Liver (tissue), 9 donors: ENCODE results near the gene ZSCAN5C. TPM values are rescaled to one million over a fixed set of nuclear protein-coding genes. Genes with fewer than 3 reads are reported as not detected.

Experiments used
- DNase-seq: peaks from one replicate; pipeline ENCODE4 v3.0.0-alpha.2; 2017; ENCODE audit warnings: low spot score
- H3K27ac ChIP-seq, 2 donors: one replicate each; pipeline ENCODE4 v1.7.0; 2013; ENCODE audit warnings: inconsistent platforms in 2 of 2, low read length in 2 of 2, control low read depth in 1 of 2, low read depth in 1 of 2, mild to moderate bottlenecking in 1 of 2
- H3K27me3 ChIP-seq, 4 donors: one replicate each; pipeline versions ENCODE4 v1.6.1 to v1.7.0; 2013; ENCODE audit warnings: low read length in 3 of 4, inconsistent platforms in 1 of 4, mild to moderate bottlenecking in 1 of 4, moderate library complexity in 1 of 4; ENCODE audit not compliant: control insufficient read depth in 4 of 4, insufficient read depth in 4 of 4
- H3K36me3 ChIP-seq, 4 donors: one replicate each; pipeline versions ENCODE4 v1.6.1 to v1.7.0; 2013; ENCODE audit warnings: low read length in 3 of 4, mild to moderate bottlenecking in 3 of 4, low read depth in 1 of 4, moderate library complexity in 1 of 4; ENCODE audit not compliant: control insufficient read depth in 4 of 4, insufficient read depth in 3 of 4
- H3K4me1 ChIP-seq, 4 donors: one replicate each; pipeline versions ENCODE4 v1.6.1 to v1.7.0; 2013; ENCODE audit warnings: low read length in 3 of 4, mild to moderate bottlenecking in 3 of 4, moderate library complexity in 1 of 4; ENCODE audit not compliant: control insufficient read depth in 4 of 4, insufficient read depth in 4 of 4
- H3K4me3 ChIP-seq, 3 donors: one replicate each; pipeline versions ENCODE4 v1.6.1 to v1.7.0; 2013; ENCODE audit warnings: low read length in 3 of 3, control low read depth in 1 of 3, low read depth in 1 of 3, mild to moderate bottlenecking in 1 of 3
- H3K9ac ChIP-seq, 2 donors: one replicate each; pipeline ENCODE4 v1.7.0; 2013; ENCODE audit warnings: low read length in 2 of 2, mild to moderate bottlenecking in 2 of 2, moderate library complexity in 2 of 2, control low read depth in 1 of 2, low read depth in 1 of 2
- H3K9me3 ChIP-seq, 4 donors: one replicate each; pipeline versions ENCODE4 v1.6.1 to v1.7.0; 2013; ENCODE audit warnings: low read length in 3 of 4; ENCODE audit not compliant: control insufficient read depth in 4 of 4
- ATF3 ChIP-seq: IDR thresholded peaks from 2 replicates; pipeline ENCODE4 v1.6.1; 2016; ENCODE audit warnings: antibody characterized with exemption
- CTCF ChIP-seq: fragments of 150-350 bp; IDR thresholded peaks from 2 replicates; pipeline ENCODE4 v1.5.1; 2017; ENCODE audit warnings: improper control_type of control experiment, low read depth, low read length; ENCODE audit not compliant: missing input control
- EGR1 ChIP-seq, 2 donors: IDR thresholded peaks; 2 replicates each; pipeline ENCODE4 v1.6.1; 2016 to 2018; ENCODE audit warnings: antibody characterized with exemption in 2 of 2, low read depth in 2 of 2
- FOXA1 ChIP-seq: IDR thresholded peaks from 2 replicates; pipeline ENCODE4 v1.6.1; 2016; ENCODE audit warnings: antibody characterized with exemption
- FOXA2 ChIP-seq: IDR thresholded peaks from 2 replicates; pipeline ENCODE4 v1.6.1; 2016; ENCODE audit warnings: antibody characterized with exemption
- GABPA ChIP-seq, 2 donors: IDR thresholded peaks in 1 of 2; conservative IDR thresholded peaks in 1 of 2; 2 replicates each; pipeline ENCODE4 v1.6.1; 2016; ENCODE audit warnings: antibody characterized with exemption in 2 of 2, mild to moderate bottlenecking in 1 of 2, moderate library complexity in 1 of 2
- HNF4A ChIP-seq, 2 donors: conservative IDR thresholded peaks; 2 replicates each; pipeline ENCODE4 v1.6.1; 2016; ENCODE audit warnings: antibody characterized with exemption in 2 of 2, mild to moderate bottlenecking in 2 of 2
- HNF4G ChIP-seq: IDR thresholded peaks from 2 replicates; pipeline ENCODE4 v1.6.1; 2016; ENCODE audit warnings: antibody characterized with exemption
- JUND ChIP-seq, 2 donors: IDR thresholded peaks; 2 replicates each; pipeline ENCODE4 v1.6.1; 2016; ENCODE audit warnings: antibody characterized with exemption in 2 of 2
- NR2F2 ChIP-seq: IDR thresholded peaks from 2 replicates; pipeline ENCODE4 v1.6.1; 2016; ENCODE audit warnings: antibody characterized with exemption
- RAD21 ChIP-seq, 2 donors: IDR thresholded peaks; 2 replicates each; pipeline ENCODE4 v1.6.1; 2016; ENCODE audit warnings: antibody characterized with exemption in 2 of 2, mild to moderate bottlenecking in 2 of 2
- REST ChIP-seq: IDR thresholded peaks from 2 replicates; pipeline ENCODE4 v1.6.1; 2016; ENCODE audit warnings: antibody characterized with exemption, mild to moderate bottlenecking
- RXRA ChIP-seq, 2 donors: IDR thresholded peaks; 2 replicates each; pipeline ENCODE4 v1.6.1; 2017 to 2018; ENCODE audit warnings: antibody characterized with exemption in 2 of 2, mild to moderate bottlenecking in 1 of 2
- TAF1 ChIP-seq: conservative IDR thresholded peaks from 2 replicates; pipeline ENCODE4 v1.6.1; 2016; ENCODE audit warnings: antibody characterized with exemption, mild to moderate bottlenecking
- YY1 ChIP-seq: IDR thresholded peaks from 2 replicates; pipeline ENCODE4 v1.6.1; 2016; ENCODE audit warnings: antibody characterized with exemption, mild to moderate bottlenecking
- WGBS: extraction: QIAGEN DNeasy Blood & Tissue Kit; methylation state at CpG from one replicate; pipeline ENCODE4 v1.1.7; 2013; 5-methylcytosine and 5-hydroxymethylcytosine counted together
- polyA plus RNA-seq, 2 donors: library from polyadenylated mRNA; stranded (reverse) in 1 of 2; unstranded in 1 of 2; fragments of 200-250 nt in 1 of 2; fragments of >200 nt in 1 of 2; fragmentation: Nextera tagmentation in 1 of 2; extraction: Ambion mirVana in 1 of 2; gene quantifications; one replicate each; pipeline versions ENCODE4 v1.2.1 to v1.2.3, GENCODE V29; 2013 to 2015
- total RNA-seq, 2 donors: library from RNA; depleted of rRNA; stranded (reverse); fragments of >200 nt; gene quantifications; one replicate each; pipeline ENCODE4 v1.2.3, GENCODE V29; 2014
- TF ChIP-seq, protein P1 (sequence below): IDR thresholded peaks from 2 replicates; pipeline ENCODE4 v1.6.1; 2016; ENCODE audit warnings: antibody characterized with exemption
- donor health status: healthy.
- donor health status: healthy.
- donor health status: healthy.
- donor health status: healthy.
- donor health status: healthy.

Gene ZSCAN5C
- total and polyA plus RNA-seq, 4 donors = not detected

DNA sequence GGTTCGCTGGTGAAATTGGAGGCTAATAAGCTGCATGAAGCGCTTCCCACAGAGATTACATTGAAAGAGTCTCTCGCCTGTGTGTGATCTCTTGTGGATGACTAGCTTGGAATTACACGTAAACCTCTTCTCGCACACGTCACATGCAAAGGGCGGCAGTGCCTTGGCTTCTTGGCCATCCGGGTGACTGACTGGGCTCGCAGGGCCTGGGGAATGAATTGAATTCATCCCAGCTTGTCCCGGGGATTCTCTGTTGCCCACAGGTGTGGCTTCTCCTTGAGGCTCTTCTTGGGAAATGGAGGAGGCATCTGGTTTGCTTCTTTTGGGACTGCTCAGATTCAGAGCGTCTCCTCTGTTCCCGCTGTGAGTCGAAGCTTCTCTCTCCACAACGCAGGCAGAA is 19.8 kb downstream of the ZSCAN5C start:
- no peaks in the 10 kb centered on the region for H3K9me3 ChIP-seq
- H3K27ac ChIP-seq = no peak overlapping the region
- H3K4me1 ChIP-seq = peaks cover 3 to 10% (median 7%) of the 10 kb centered on the region in 4 donors
- H3K9ac ChIP-seq = no peak overlapping the region
- WGBS = 95% methylated on average over 14 of the region's 14 CpGs
- TF ChIP-seq RXRA (IDR thresholded peaks at IDR 0.05) = no peak
- TF ChIP-seq NR2F2 = no peak
- no peak for TF ChIP-seq CTCF
- no peak for TF ChIP-seq FOXA2
- TF ChIP-seq RAD21 (IDR thresholded peaks at IDR 0.05) = no peak
- TF ChIP-seq, protein P1, sequence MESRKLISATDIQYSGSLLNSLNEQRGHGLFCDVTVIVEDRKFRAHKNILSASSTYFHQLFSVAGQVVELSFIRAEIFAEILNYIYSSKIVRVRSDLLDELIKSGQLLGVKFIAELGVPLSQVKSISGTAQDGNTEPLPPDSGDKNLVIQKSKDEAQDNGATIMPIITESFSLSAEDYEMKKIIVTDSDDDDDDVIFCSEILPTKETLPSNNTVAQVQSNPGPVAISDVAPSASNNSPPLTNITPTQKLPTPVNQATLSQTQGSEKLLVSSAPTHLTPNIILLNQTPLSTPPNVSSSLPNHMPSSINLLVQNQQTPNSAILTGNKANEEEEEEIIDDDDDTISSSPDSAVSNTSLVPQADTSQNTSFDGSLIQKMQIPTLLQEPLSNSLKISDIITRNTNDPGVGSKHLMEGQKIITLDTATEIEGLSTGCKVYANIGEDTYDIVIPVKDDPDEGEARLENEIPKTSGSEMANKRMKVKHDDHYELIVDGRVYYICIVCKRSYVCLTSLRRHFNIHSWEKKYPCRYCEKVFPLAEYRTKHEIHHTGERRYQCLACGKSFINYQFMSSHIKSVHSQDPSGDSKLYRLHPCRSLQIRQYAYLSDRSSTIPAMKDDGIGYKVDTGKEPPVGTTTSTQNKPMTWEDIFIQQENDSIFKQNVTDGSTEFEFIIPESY = no peak
- no peak for TF ChIP-seq FOXA1
- TF ChIP-seq HNF4G = no peak
- TF ChIP-seq JUND (IDR thresholded peaks at IDR 0.05) = no peak
- no peak for TF ChIP-seq TAF1
- TF ChIP-seq ATF3 = no peak
- TF ChIP-seq HNF4A (conservative IDR thresholded peaks at IDR 0.05) = no peak
- TF ChIP-seq GABPA (IDR thresholded peaks at IDR 0.05 in 1 of 2, conservative IDR thresholded peaks at IDR 0.05 in 1 of 2) = no peak
- TF ChIP-seq REST = no peak
- peaks cover 0 to 4% (median 3%) of the 10 kb centered on the region in 4 donors for H3K36me3 ChIP-seq
- no peaks in the 10 kb centered on the region for H3K27me3 ChIP-seq
- DNase-seq = no peak
- no peak overlapping the region for H3K4me3 ChIP-seq

- Histone ChIP-seq H3K27ac (no peak overlapping the region), H3K9ac (no peak overlapping the region), H3K9me3 (no peaks in the 10 kb centered on the region), H3K4me1 (no peaks in the 10 kb centered on the region), H3K27me3 (no peaks in the 10 kb centered on the region), H3K36me3 (peaks cover 0 to 4% (median 3%) of the 10 kb centered on the region in 4 donors), H3K4me3 (no peak overlapping the region)
- WGBS = 81% methylated on average over 6 of the region's 6 CpGs
- no peak for DNase-seq
- TF ChIP-seq TAF1 (no peak), HNF4G (no peak), CTCF (no peak), GABPA (IDR thresholded peaks at IDR 0.05 in 1 of 2, conservative IDR thresholded peaks at IDR 0.05 in 1 of 2) (no peak), FOXA2 (no peak), YY1 (no peak), EGR1 (IDR thresholded peaks at IDR 0.05; ENCODE audit: low read depth in 2 of 2) (no peak), REST (no peak)
- TF ChIP-seq, protein P1 = no peak
Observed at GRCh38 chr19:56222901-56223300, 20.8 kb downstream of the ZSCAN5C start.
